ENCODE measurements around the gene CIB4. TPM values are rescaled to one million over a fixed set of nuclear protein-coding genes. Genes with fewer than 3 reads are reported as not detected.
A peak's percentile ranks its signal among the peaks of the same experiment; 100 is the strongest.

Gene CIB4
- total RNA-seq = not detected in 2 replicates

GRCh38 chr2:26640781-26641564 is at the start of gene CIB4:
Gene CIB4, minus strand, starts transcription at chr2:26641366. Its CDS starts 52 bp downstream, at chr2:26641314.
- peak; percentile 83 for DNase-seq (ENCODE audit: low read depth)

GRCh38 chr2:26687801-26688200 is 46.6 kb upstream of the CIB4 start:
- DNase-seq (ENCODE audit: low read depth) = no peak

- DNase-seq (ENCODE audit: low read depth) = no peak
Observed at GRCh38 chr2:26687328-26687727, 46.2 kb upstream of the CIB4 start.

- DNase-seq (ENCODE audit: low read depth) = peak; percentile 98
Observed at GRCh38 chr2:26685989-26686839, 45.0 kb upstream of the CIB4 start.

- DNase-seq (ENCODE audit: low read depth) = no peak
Observed at GRCh38 chr2:26685341-26685740, 44.2 kb upstream of the CIB4 start.

GRCh38 chr2:26683583-26683982 is 42.4 kb upstream of the CIB4 start:
- no peak for DNase-seq (ENCODE audit: low read depth)

- no peak for DNase-seq (ENCODE audit: low read depth)
Observed at GRCh38 chr2:26682155-26682554, 41.0 kb upstream of the CIB4 start.

GRCh38 chr2:26681656-26682055 is 40.5 kb upstream of the CIB4 start:
- DNase-seq (ENCODE audit: low read depth) = no peak

- no peak for DNase-seq (ENCODE audit: low read depth)
Observed at GRCh38 chr2:26679867-26680266, 38.7 kb upstream of the CIB4 start.

- peak; percentile 52 for DNase-seq (ENCODE audit: low read depth)
Observed at GRCh38 chr2:26678035-26678434, 36.9 kb upstream of the CIB4 start.

GRCh38 chr2:26675651-26676255 is 34.6 kb upstream of the CIB4 start:
- DNase-seq (ENCODE audit: low read depth) = no peak

- no peak for DNase-seq (ENCODE audit: low read depth)
Observed at GRCh38 chr2:26674771-26675170, 33.6 kb upstream of the CIB4 start.

GRCh38 chr2:26674002-26674751 is 33.0 kb upstream of the CIB4 start:
- no peak for DNase-seq (ENCODE audit: low read depth)

- no peak for DNase-seq (ENCODE audit: low read depth)
Observed at GRCh38 chr2:26672818-26673393, 31.7 kb upstream of the CIB4 start.

- DNase-seq (ENCODE audit: low read depth) = no peak
Observed at GRCh38 chr2:26672112-26672817, 31.1 kb upstream of the CIB4 start.

- DNase-seq (ENCODE audit: low read depth) = no peak
Observed at GRCh38 chr2:26671691-26672090, 30.5 kb upstream of the CIB4 start.

- DNase-seq (ENCODE audit: low read depth) = no peak
Observed at GRCh38 chr2:26670931-26671460, 29.8 kb upstream of the CIB4 start.

GRCh38 chr2:26670171-26670570 is 29.0 kb upstream of the CIB4 start:
- peak; percentile 69 for DNase-seq (ENCODE audit: low read depth)

GRCh38 chr2:26668856-26669750 is 27.9 kb upstream of the CIB4 start:
- DNase-seq (ENCODE audit: low read depth) = peak; percentile 42
